Measurements from ENCODE around the gene CDH24. TPM values are rescaled to one million over a fixed set of nuclear protein-coding genes. Genes with fewer than 3 reads are reported as not detected.

Gene CDH24
- total RNA-seq, 4 donors from 2014 or later: 3.4 to 8.4 (median 5.7) TPM

- Histone ChIP-seq H3K4me3 (no peak overlapping the region), H3K27ac (no peak overlapping the region), H3K36me3 (peaks cover 41% of the 10 kb centered on the region), H3K9me3 (no peaks in the 10 kb centered on the region), H3K4me1 (peaks cover 5% of the 10 kb centered on the region), H3K27me3 (no peaks in the 10 kb centered on the region)
- 76% methylated on average over 7 of the region's 7 CpGs for WGBS
- TF ChIP-seq EP300 (IDR thresholded peaks at IDR 0.05) (no peak), POLR2AphosphoS5 (IDR thresholded peaks at IDR 0.05) (no peak), CTCF (IDR thresholded peaks at IDR 0.05) (no peak), POLR2A (IDR thresholded peaks at IDR 0.05) (no peak)
- no peak for DNase-seq (ENCODE audit: low spot score in 2 of 2)
Measured at GRCh38 chr14:23024612-23025075, 32.7 kb downstream of the CDH24 start.

GRCh38 chr14:23023795-23024152 is 33.5 kb downstream of the CDH24 start:
- H3K4me1 ChIP-seq: peaks cover 1% of the 10 kb centered on the region
- no peak for TF ChIP-seq POLR2A (IDR thresholded peaks at IDR 0.05)
- no peak for TF ChIP-seq EP300 (IDR thresholded peaks at IDR 0.05)
- TF ChIP-seq CTCF (IDR thresholded peaks at IDR 0.05): no peak
- TF ChIP-seq POLR2AphosphoS5 (IDR thresholded peaks at IDR 0.05): no peak
- H3K4me3 ChIP-seq: no peak overlapping the region
- no peak overlapping the region for H3K27ac ChIP-seq
- H3K9me3 ChIP-seq: no peaks in the 10 kb centered on the region
- H3K36me3 ChIP-seq: peaks cover 34% of the 10 kb centered on the region
- 96% methylated on average over 2 of the region's 2 CpGs for WGBS
- DNase-seq (ENCODE audit: low spot score in 2 of 2): no peak
- no peaks in the 10 kb centered on the region for H3K27me3 ChIP-seq

- H3K36me3 ChIP-seq: peaks cover 29% of the 10 kb centered on the region
- H3K4me3 ChIP-seq: no peak overlapping the region
- no peaks in the 10 kb centered on the region for H3K4me1 ChIP-seq
- no peak overlapping the region for H3K27ac ChIP-seq
- no peaks in the 10 kb centered on the region for H3K27me3 ChIP-seq
- no peak for TF ChIP-seq POLR2AphosphoS5 (IDR thresholded peaks at IDR 0.05)
- no peaks in the 10 kb centered on the region for H3K9me3 ChIP-seq
- DNase-seq (ENCODE audit: low spot score in 2 of 2): no peak
- 78% methylated on average over 8 of the region's 8 CpGs for WGBS
Measured at GRCh38 chr14:23023022-23023794, 34.1 kb downstream of the CDH24 start.

- TF ChIP-seq POLR2A (IDR thresholded peaks at IDR 0.05): no peak
- TF ChIP-seq EP300 (IDR thresholded peaks at IDR 0.05): no peak
- no peak for TF ChIP-seq POLR2AphosphoS5 (IDR thresholded peaks at IDR 0.05)
- TF ChIP-seq CTCF (IDR thresholded peaks at IDR 0.05): no peak
- no peaks in the 10 kb centered on the region for H3K27me3 ChIP-seq
- no peaks in the 10 kb centered on the region for H3K9me3 ChIP-seq
- DNase-seq (ENCODE audit: low spot score in 2 of 2): no peak
- H3K4me1 ChIP-seq: no peaks in the 10 kb centered on the region
- no peak overlapping the region for H3K27ac ChIP-seq
- H3K36me3 ChIP-seq: peaks cover 19% of the 10 kb centered on the region
- no peak overlapping the region for H3K4me3 ChIP-seq
- 57% methylated on average over 7 of the region's 7 CpGs for WGBS
Measured at GRCh38 chr14:23021889-23022442, 35.4 kb downstream of the CDH24 start.

- no peak overlapping the region for H3K4me3 ChIP-seq
Measured at GRCh38 chr14:23021434-23021833, 35.9 kb downstream of the CDH24 start.

More at GRCh38 chr14:23021434-23021833, 35.9 kb downstream of the CDH24 start:
- no peak for TF ChIP-seq CTCF (IDR thresholded peaks at IDR 0.05)
- TF ChIP-seq EP300 (IDR thresholded peaks at IDR 0.05): no peak
- TF ChIP-seq POLR2A (IDR thresholded peaks at IDR 0.05): no peak
- TF ChIP-seq POLR2AphosphoS5 (IDR thresholded peaks at IDR 0.05): no peak
- Histone ChIP-seq H3K27ac (no peak overlapping the region), H3K36me3 (peaks cover 14% of the 10 kb centered on the region), H3K27me3 (no peaks in the 10 kb centered on the region), H3K4me1 (no peaks in the 10 kb centered on the region), H3K9me3 (no peaks in the 10 kb centered on the region)
- 65% methylated on average over 9 of the region's 9 CpGs for WGBS
- no peak for DNase-seq (ENCODE audit: low spot score in 2 of 2)
